NCI-H146 treated with DMSO at 0.1 percent for 48 hours (cell line): ENCODE measurements around the gene TNS3.
"Not testable (repeated sequence)": the region's sequence is repeated elsewhere in the genome, so short reads cannot be mapped to it uniquely, and the experiment has no call there.

Experiments used
- DNase-seq: peaks from one replicate; lab custom pipeline; 2025; ENCODE audit not compliant: unreplicated experiment; lab: John Stamatoyannopoulos, UW

Gene TNS3

GRCh38 chr7:47454069-47454973, 127.6 kb downstream of the TNS3 start:
- DNase-seq = peak; percentile 55

GRCh38 chr7:47453093-47454061, 128.5 kb downstream of the TNS3 start:
- DNase-seq = peak; percentile 51

DNA sequence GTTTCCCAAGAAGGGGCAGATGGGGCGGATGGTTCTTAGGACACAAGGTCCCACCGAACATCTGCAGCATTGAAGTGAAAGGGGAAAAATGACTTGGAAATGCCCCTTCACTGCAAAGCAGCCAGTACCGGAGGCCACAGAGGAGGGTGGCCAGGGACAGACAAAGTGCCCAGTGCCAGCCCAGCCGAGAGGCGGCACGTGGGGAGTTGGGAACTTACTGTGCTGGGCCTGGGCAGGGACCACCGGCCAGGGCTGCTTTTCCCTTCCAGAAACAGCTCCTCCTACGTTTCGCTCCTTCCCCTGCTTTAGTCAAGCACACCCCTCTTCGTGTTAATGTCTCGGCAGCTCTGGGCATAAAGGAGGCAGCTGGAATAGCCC, 129.2 kb downstream of the TNS3 start:
- no peak for DNase-seq

GRCh38 chr7:47452295-47452694, 129.6 kb downstream of the TNS3 start:
- DNase-seq = no peak

GRCh38 chr7:47451851-47452205, 130.1 kb downstream of the TNS3 start:
- DNase-seq = no peak

DNA sequence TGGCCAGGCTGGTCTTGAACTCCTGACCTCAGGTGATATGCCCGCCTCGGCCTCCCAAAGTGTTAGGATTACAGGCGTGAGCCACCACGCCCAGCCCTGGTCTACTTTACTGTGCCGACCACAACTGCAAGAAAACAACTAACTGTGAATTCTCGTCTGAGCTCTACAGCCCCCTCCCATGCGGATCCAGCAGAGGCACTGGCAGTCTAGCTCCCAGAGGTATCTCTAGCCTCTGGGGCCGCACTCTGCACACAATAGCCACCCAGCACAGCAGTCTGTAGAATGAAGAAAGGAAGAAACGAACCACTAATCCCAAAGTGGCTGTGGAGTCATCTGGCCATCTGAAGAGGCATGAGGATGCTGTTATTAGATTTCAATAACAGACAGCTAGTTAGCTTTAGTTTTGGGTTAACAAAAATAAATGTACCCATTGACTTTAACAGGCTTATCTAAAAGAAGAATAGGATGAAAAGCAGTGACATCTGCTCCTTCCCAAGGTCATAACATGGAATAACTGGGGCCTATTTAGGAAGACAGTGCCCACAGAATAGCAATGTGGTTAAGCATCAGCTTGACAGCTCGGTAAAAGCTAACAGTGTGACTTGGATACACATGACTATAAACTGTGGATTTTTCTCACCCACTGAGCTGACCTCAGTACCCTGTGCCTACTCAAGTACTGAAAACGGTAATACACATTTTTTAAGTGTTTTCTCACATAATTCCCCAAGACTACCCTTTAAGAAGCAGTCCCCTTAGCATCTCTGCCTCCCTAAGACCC, 131.9 kb downstream of the TNS3 start:
- no peak for DNase-seq

DNA sequence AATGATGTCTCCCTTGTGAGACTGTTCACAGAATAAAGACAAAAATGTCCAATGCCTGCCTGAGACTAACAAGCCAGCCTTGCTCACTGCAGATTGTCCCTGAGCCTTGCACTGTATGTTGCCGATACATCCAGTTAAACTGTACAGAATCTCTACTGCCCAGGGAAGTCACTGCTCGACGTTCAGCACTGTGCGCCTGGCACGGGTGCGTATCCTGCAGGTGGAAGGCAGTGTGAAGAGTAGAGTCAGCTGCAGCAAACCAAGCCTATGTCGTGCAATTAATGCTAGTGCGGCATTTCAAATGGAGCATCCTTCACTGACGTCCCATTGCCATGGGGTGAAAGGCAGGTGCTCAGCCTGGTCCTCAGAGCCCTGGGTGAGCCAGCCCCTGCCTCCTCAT, 132.9 kb downstream of the TNS3 start:
- DNase-seq = no peak

- DNase-seq = no peak
Observed at GRCh38 chr7:47447621-47448349, 134.1 kb downstream of the TNS3 start.

- DNase-seq = no peak
Observed at GRCh38 chr7:47446871-47447466, 134.9 kb downstream of the TNS3 start.

- DNase-seq = no peak
Observed at GRCh38 chr7:47444376-47445098, 137.4 kb downstream of the TNS3 start.

DNA sequence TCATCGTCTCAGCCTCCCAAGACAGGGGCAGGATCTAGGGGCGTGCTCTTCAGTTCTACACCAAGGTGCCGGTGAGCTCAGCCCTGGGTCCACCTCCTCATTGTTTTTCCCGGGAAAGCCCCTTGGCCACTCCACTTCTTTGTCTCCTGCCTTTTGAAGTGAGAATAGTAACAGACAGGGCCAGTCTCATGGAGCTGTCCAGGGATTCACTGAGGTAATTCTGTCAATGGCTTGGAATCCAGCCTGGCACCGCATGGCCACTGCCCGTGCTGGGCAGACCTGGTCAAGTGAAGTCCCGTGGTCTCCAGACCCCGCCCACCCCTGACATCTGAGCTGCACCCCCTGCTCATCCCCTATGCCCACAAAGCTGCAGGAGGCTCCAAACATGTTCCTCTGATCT, 138.9 kb downstream of the TNS3 start:
- DNase-seq = no peak

DNA sequence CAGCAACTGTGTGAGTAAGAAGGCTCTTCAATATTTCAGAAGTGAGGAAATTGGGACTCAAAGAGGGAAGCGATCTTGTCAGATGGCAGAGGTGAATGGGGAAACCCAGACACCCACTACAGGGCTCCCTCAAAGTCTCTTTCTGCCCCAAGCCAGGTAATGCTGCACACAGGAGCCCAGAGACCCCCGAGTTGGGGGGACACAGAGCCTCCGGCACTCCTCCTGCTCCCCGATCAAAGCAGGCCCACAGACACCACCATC, 139.4 kb downstream of the TNS3 start:
- DNase-seq = no peak

- DNase-seq = no peak
Observed at GRCh38 chr7:47441796-47442604, 139.9 kb downstream of the TNS3 start.

GRCh38 chr7:47441048-47441447, 140.9 kb downstream of the TNS3 start:
- DNase-seq = not testable (repeated sequence)

DNA sequence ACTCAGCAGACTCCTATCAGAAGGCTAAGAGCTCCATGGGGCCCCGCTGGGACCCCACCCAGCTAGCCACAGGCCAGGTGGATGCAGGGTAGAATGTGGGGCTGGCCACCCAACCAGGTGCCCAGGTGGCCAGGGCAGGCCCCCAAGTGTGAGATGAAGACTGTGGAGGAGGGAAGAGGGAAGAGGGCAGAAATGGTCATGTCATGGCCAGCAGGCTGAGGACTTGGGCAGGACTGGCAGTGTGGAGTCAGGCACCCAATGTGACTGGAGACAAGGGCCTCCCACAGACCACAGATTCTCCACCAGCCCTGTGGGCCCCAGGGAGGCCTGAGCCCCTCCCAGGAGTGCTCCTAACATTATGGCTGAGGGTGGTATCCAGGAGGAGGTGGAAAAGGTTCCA, 141.6 kb downstream of the TNS3 start:
- no peak for DNase-seq

DNA sequence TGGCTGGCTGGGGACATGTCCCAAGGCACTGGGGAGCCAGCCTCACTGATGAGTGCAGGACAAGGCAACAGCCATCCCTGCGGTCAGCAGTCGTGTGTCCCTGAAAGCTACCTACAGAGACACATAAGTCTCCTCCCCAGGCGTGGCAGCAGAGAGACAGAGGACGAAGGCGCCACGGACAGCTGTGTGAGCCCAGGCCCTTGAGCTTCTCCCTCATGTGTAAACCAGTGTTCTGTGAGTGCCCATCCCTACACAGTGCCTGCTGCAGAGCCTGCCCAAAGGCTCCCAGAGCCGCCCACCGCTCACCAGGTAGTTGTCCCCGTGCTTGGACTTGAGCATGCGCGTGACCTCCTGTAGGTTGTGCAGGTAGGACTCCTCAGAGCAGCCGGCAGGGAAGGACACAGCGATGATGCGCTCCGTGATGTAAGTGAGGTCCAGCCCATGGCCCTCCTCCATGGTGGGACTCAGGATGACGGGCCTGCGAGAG, 142.7 kb downstream of the TNS3 start:
- DNase-seq = no peak

DNA sequence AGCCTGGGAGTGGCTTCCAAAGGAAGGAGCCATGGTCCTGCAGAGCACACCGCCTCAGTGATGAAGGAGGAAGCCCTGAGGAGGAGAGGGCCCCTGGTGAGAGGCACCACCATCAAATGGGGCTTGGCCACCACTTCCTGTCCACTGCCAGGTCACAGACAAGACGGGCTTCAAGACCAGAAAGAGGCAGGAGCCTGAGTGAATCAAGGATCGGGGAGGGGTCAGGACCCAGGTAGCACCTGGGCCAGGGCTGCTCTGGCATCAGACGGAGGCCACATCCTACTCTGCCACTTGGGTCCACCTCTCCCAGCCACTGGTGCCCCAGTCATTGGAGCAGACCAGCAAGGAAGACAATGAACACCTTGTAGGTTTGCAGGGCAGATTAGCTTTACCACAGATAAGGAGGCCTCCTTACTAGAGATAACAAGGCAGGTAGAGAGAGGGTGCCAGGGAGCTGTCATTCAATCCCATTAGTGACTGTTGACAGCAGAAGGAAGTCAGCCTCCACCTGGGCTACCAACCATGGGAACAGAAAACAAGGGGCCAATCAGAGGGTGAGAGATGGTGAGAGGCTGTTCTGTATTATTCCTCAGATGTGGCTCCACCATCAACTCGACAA, 143.4 kb downstream of the TNS3 start:
- DNase-seq = no peak

DNA sequence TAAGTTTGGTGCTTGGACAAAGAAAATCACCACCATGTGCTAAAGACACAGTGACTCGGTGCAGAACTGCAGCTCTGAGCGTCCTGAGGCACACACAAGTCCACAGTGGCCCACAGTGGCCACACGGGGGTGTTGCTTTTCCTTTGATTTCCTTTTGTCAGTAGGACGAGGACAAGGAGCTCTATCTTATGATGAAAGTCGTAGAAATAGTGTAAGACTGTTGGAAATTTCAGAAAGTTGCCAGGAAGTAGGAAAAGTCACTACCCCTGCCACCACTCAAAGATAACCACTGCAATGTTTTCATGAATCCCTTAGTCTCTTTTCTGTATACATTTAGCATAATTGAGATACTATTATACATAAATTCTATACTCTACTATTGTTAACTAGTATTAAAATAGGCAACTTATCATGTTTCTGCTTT, 146.0 kb downstream of the TNS3 start:
- DNase-seq = peak; percentile 9
